VCaP (cell line): ENCODE measurements around the gene MYLK2.

Experiments
- H3K27ac ChIP-seq: fragments of 450-650 bp; 2 replicates; pipeline ENCODE4 v1.5.1; 2017
- CTCF ChIP-seq: fragments of 450-650 bp; conservative IDR thresholded peaks from 2 replicates; pipeline ENCODE4 v1.5.1; 2017; ENCODE audit warnings: mild to moderate bottlenecking, moderate library complexity

MYLK2 gene

GRCh38 chr20:31851240-31851955 is 32.2 kb downstream of the MYLK2 start:
- no peak overlapping the region for H3K27ac ChIP-seq
- TF ChIP-seq CTCF, result no peak

- no peak overlapping the region for H3K27ac ChIP-seq
- no peak for TF ChIP-seq CTCF
Observed at GRCh38 chr20:31853481-31853880, 34.3 kb downstream of the MYLK2 start.

GRCh38 chr20:31856516-31856915 is 37.4 kb downstream of the MYLK2 start:
- no peak overlapping the region for H3K27ac ChIP-seq
- no peak for TF ChIP-seq CTCF

- TF ChIP-seq CTCF, result no peak
- H3K27ac ChIP-seq, result no peak overlapping the region
Observed at GRCh38 chr20:31857861-31858759, 39.0 kb downstream of the MYLK2 start.

GRCh38 chr20:31858760-31859083 is 39.6 kb downstream of the MYLK2 start:
- no peak overlapping the region for H3K27ac ChIP-seq
- TF ChIP-seq CTCF, result no peak

GRCh38 chr20:31859266-31859997 is 40.3 kb downstream of the MYLK2 start:
- TF ChIP-seq CTCF, result no peak
- H3K27ac ChIP-seq, result no peak overlapping the region

- no peak overlapping the region for H3K27ac ChIP-seq
- TF ChIP-seq CTCF, result no peak
Observed at GRCh38 chr20:31859998-31860380, 40.8 kb downstream of the MYLK2 start.
